ENCODE data around the gene ECI2. TPM values are rescaled to one million over a fixed set of nuclear protein-coding genes. Genes with fewer than 3 reads are reported as not detected.

ECI2 gene
- total RNA-seq, 1 experiment from 2014 or later, result 19.7 TPM

DNA sequence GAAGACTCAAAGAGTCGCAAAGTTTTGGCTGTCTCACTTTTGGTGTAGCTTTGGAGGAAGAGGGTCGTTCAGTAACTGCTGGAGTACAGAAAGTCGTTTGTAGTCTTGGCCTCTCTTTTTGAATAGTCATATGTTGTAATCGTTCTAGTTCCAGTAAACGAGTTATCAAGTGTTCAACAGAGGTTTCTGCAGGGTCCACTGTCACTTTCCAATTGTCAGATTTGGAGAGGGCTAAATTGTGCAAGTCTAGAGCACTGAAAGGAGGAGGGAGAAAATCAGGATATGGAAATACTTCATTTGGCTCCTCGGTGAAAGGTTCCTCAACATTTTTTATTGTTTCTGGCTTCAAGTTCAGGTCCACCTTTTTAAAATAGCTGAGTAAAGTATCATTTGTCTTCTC is 66.2 kb downstream of the ECI2 start:
- Mint-ChIP-seq H3K27ac (ENCODE audit: unreplicated experiment) (no peak overlapping the region), H3K4me3 (ENCODE audit: low read depth, unreplicated experiment) (no peak overlapping the region), H3K36me3 (ENCODE audit: insufficient read depth, unreplicated experiment) (peaks cover 6% of the 10 kb centered on the region), H3K27me3 (ENCODE audit: unreplicated experiment) (no peaks in the 10 kb centered on the region), H3K9me3 (ENCODE audit: low read depth, unreplicated experiment) (no peaks in the 10 kb centered on the region), H3K4me1 (ENCODE audit: low read depth, unreplicated experiment) (no peaks in the 10 kb centered on the region)
- BruUV-seq (replicated peaks), result no TSS peak
- no peak for DNase-seq
- TF ChIP-seq, protein P1, sequence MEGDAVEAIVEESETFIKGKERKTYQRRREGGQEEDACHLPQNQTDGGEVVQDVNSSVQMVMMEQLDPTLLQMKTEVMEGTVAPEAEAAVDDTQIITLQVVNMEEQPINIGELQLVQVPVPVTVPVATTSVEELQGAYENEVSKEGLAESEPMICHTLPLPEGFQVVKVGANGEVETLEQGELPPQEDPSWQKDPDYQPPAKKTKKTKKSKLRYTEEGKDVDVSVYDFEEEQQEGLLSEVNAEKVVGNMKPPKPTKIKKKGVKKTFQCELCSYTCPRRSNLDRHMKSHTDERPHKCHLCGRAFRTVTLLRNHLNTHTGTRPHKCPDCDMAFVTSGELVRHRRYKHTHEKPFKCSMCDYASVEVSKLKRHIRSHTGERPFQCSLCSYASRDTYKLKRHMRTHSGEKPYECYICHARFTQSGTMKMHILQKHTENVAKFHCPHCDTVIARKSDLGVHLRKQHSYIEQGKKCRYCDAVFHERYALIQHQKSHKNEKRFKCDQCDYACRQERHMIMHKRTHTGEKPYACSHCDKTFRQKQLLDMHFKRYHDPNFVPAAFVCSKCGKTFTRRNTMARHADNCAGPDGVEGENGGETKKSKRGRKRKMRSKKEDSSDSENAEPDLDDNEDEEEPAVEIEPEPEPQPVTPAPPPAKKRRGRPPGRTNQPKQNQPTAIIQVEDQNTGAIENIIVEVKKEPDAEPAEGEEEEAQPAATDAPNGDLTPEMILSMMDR (IDR thresholded peaks at IDR 0.05; ENCODE audit: unreplicated experiment), result no peak
- intact Hi-C loops (cut with micrococcal nuclease; ENCODE audit: unreplicated experiment), result no loop called here
- CTCF ChIA-PET, result interaction anchor here (0.6 kb wide), 1 partner anchor 21 kb away, joined by 5 read pairs; no protein-coding TSS in a partner anchor

DNA sequence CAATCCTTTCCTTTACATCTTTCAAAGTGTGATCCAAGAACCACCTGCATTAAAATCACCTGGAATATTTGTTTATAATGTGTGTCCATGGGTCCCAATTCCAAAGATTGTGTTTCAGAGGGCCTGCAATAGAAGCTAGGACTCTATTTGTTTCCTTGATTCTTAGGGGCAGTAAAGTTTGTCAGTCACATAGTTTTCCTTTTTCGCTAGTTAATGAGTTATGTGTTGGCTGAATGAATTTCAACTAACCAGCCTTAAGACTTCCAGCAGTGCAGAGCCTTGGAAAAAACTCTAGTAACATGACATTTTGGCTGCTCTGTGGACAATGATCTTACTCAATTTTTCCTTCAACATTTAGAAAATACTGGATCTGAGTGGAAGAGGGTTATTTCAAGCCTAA is 67.7 kb downstream of the ECI2 start:
- intact Hi-C loops (cut with micrococcal nuclease; ENCODE audit: unreplicated experiment), result no loop called here
- Mint-ChIP-seq H3K9me3 (ENCODE audit: low read depth, unreplicated experiment) (no peaks in the 10 kb centered on the region), H3K4me3 (ENCODE audit: low read depth, unreplicated experiment) (no peak overlapping the region), H3K27me3 (ENCODE audit: unreplicated experiment) (no peaks in the 10 kb centered on the region), H3K27ac (ENCODE audit: unreplicated experiment) (no peak overlapping the region), H3K36me3 (ENCODE audit: insufficient read depth, unreplicated experiment) (peaks cover 11% of the 10 kb centered on the region), H3K4me1 (ENCODE audit: low read depth, unreplicated experiment) (no peaks in the 10 kb centered on the region)
- TF ChIP-seq, protein P1 (IDR thresholded peaks at IDR 0.05; ENCODE audit: unreplicated experiment), result no peak
- CTCF ChIA-PET, result no interaction called here
- no peak for DNase-seq
- no TSS peak for BruUV-seq (replicated peaks)

DNA sequence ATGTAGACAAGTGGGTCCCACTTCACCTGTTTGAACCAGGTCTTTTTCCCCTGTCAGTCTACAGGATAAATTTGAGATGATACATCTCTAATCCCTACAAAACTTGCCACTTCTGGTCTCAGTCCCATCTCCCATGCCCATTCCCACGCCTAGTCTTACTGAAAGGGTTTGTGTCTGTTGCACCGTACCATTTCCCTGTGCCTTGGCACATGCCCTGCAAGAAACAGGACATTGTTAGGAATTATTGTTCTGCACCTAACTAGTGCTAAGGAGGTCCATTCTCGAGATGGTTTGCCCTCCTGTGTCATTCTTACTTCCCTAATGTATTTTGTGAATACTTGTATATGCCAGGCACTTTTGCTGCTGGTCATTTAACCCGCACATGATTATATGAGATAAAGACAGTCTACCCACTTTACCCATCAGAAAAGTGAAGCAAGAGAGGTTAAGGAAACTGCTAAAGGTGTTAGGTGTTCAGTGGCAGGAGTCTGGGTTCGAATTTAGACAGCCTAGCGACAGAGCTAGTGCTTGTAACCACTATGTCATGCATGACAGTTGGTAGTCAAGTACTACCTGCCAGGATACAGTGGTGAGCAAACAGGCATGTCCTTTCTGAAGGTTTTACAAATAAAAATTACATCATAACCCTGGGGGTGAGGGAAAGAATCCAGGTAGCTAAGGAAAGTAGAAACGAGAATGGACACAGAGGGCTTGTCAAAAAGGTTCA is 69.2 kb downstream of the ECI2 start:
- TF ChIP-seq, protein P1 (IDR thresholded peaks at IDR 0.05; ENCODE audit: unreplicated experiment), result no peak
- intact Hi-C loops (cut with micrococcal nuclease; ENCODE audit: unreplicated experiment), result no loop called here
- Mint-ChIP-seq H3K27ac (ENCODE audit: unreplicated experiment) (peak overlapping the region; percentile 37), H3K9me3 (ENCODE audit: low read depth, unreplicated experiment) (no peaks in the 10 kb centered on the region), H3K4me3 (ENCODE audit: low read depth, unreplicated experiment) (no peak overlapping the region), H3K4me1 (ENCODE audit: low read depth, unreplicated experiment) (no peaks in the 10 kb centered on the region), H3K36me3 (ENCODE audit: insufficient read depth, unreplicated experiment) (peaks cover 11% of the 10 kb centered on the region), H3K27me3 (ENCODE audit: unreplicated experiment) (no peaks in the 10 kb centered on the region)
- CTCF ChIA-PET, result no interaction called here
- no peak for DNase-seq
- BruUV-seq (replicated peaks), result no TSS peak

Other genes starting within 250 kb of the ECI2 start
- gene FAM217A, start 56.4 kb downstream of the ECI2 start, total RNA-seq (2022), result not detected in 2 replicates